PFSK-1 (cell line): Measurements from ENCODE around the gene ZFYVE9. TPM values are rescaled to one million over a fixed set of nuclear protein-coding genes. Genes with fewer than 3 reads are reported as not detected.

Experiments
- FOXP2 ChIP-seq: optimal IDR thresholded peaks from 2 replicates; pipeline ENCODE3; 2011; ENCODE audit warnings: borderline replicate concordance, control low read depth, inconsistent platforms; ENCODE audit not compliant: insufficient read depth; ENCODE audit errors: extremely low read length, extremely low read depth
- POLR2AphosphoS5 ChIP-seq: IDR thresholded peaks from 2 replicates; pipeline ENCODE4 v1.6.1; 2012; ENCODE audit warnings: low read depth, mild to moderate bottlenecking, control low read depth, low read length, moderate library complexity
- REST ChIP-seq, 2 experiments: IDR thresholded peaks; 2 replicates each; pipeline versions ENCODE4 v1.6.1 to v1.8.0; 2011 to 2012; ENCODE audit warnings: low read depth in 2 of 2, low read length in 2 of 2, control low read depth in 1 of 2, inconsistent platforms in 1 of 2, mild to moderate bottlenecking in 1 of 2, moderate library complexity in 1 of 2; ENCODE audit not compliant: insufficient read depth in 1 of 2
- SIN3A ChIP-seq: IDR thresholded peaks from 2 replicates; pipeline ENCODE4 v1.6.1; 2012; ENCODE audit warnings: mild to moderate bottlenecking, low read length, moderate library complexity, borderline replicate concordance; ENCODE audit not compliant: insufficient read depth
- TAF1 ChIP-seq: IDR thresholded peaks from 2 replicates; pipeline ENCODE4 v1.6.1; 2012; ENCODE audit warnings: low read length, control low read depth, borderline replicate concordance; ENCODE audit not compliant: insufficient read depth
- polyA plus RNA-seq: library from polyadenylated mRNA; unstranded; fragments of >200 nt; gene quantifications from one replicate; pipeline ENCODE4 v1.2.1, GENCODE V29; 2012; ENCODE audit warnings: low read depth, missing spikeins; ENCODE audit not compliant: insufficient read length

ZFYVE9 gene
- 7.9 TPM for polyA plus RNA-seq

- TF ChIP-seq POLR2AphosphoS5 (no peak), TAF1 (0 out of 2 replicates have a peak, but pooled peaks have one; percentile 33), SIN3A (no peak), FOXP2 (peak; percentile 65), REST (IDR thresholded peaks at IDR 0.05; ENCODE audit: insufficient read depth in 1 of 2, low read depth in 2 of 2, low read length in 2 of 2) (no peak)
These were observed at the start of gene ZFYVE9 for GRCh38 chr1:52141513-52142219. Gene ZFYVE9 (plus strand): TSS chr1:52142089. CDS start chr1:52233207, 91,118 bp downstream.

GRCh38 chr1:52096216-52096615 lies 45.7 kb upstream of the ZFYVE9 start:
- no peak for TF ChIP-seq POLR2AphosphoS5
- TF ChIP-seq REST (IDR thresholded peaks at IDR 0.05; ENCODE audit: insufficient read depth in 1 of 2, low read depth in 2 of 2, low read length in 2 of 2), result no peak
- no peak for TF ChIP-seq FOXP2
- no peak for TF ChIP-seq SIN3A
- no peak for TF ChIP-seq TAF1

GRCh38 chr1:52098139-52098871 lies 43.6 kb upstream of the ZFYVE9 start:
- TF ChIP-seq FOXP2 (no peak), POLR2AphosphoS5 (no peak)

GRCh38 chr1:52102336-52103013 lies 39.4 kb upstream of the ZFYVE9 start:
- TF ChIP-seq TAF1 (no peak), FOXP2 (no peak), SIN3A (no peak), REST (IDR thresholded peaks at IDR 0.05; ENCODE audit: insufficient read depth in 1 of 2, low read depth in 2 of 2, low read length in 2 of 2) (no peak), POLR2AphosphoS5 (no peak)

GRCh38 chr1:52111492-52111891 lies 30.4 kb upstream of the ZFYVE9 start:
- TF ChIP-seq SIN3A, result no peak
- TF ChIP-seq TAF1, result no peak
- no peak for TF ChIP-seq FOXP2
- TF ChIP-seq REST (IDR thresholded peaks at IDR 0.05; ENCODE audit: insufficient read depth in 1 of 2, low read depth in 2 of 2, low read length in 2 of 2), result no peak
- TF ChIP-seq POLR2AphosphoS5, result no peak
